Right lung (tissue), 5 donors: ENCODE measurements around the gene ITGB8. TPM values are rescaled to one million over a fixed set of nuclear protein-coding genes. Genes with fewer than 3 reads are reported as not detected.

Experiments used
- DNase-seq, 2 donors: peaks; one replicate each; pipeline ENCODE4 v3.0.0-alpha.2; 2013
- polyA plus RNA-seq, 5 donors: library from polyadenylated mRNA; unstranded; fragments of 120-200 nt; gene quantifications; one replicate each; pipeline versions ENCODE4 v1.2.1 to v1.2.3, GENCODE V29; 2013; ENCODE audit warnings: inconsistent platforms in 1 of 5, low replicate concordance in 1 of 5; ENCODE audit not compliant: insufficient read length in 5 of 5, insufficient read depth in 1 of 5

ITGB8 gene
- polyA plus RNA-seq, 5 donors = 3.7 to 8.9 (median 6.2) TPM

DNA sequence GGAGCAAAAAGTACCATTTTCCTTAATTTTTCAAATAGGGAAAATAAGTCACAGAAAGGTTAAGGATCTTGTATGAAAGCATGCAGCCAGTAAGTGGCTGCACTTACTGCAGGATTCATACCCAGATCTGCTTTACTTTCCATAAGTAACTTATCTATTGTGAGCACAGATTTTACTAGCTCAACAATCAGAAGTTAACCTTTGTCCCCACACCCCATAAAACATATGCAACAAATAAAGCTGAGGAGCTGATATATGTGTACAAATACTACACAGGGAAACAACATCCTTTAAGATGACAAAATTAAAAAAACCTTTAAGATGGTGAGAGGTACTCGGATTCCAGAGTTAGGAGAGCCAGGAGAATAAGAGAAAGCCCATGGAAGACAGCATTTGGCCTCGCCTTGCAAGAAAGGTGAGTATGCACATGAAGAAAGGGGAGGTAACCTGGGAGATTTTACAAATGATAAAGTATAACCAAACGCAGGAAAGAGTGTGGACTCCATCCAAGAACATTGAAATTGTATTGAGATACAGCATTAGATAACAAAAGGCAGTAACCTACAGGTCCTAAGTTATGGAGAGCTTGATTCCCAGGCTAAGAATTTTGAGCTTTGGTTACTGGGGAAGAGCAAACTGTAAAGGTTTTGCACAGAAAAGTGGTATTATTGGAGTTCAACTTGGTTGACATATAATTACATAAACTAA is 87.1 kb downstream of the ITGB8 start:
- no peak for DNase-seq

DNA sequence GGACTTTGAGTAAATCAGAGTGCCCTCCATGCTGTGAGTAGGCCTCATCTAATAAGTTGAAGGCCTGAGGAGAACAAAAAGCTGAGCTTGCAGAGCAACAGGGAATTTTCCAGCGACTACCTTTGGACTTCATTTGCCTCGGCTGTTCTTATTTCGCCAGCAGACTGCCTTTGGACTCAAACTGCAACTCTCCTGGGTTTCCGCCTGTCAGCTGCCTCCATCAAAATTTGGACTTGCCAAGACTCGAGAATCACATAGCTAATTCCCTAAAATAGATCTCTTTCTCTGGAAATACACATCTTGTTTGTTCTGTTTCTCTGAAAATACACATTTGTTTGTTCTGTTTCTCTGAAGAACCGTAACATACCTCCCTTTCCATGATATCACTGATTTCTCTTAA is 93.8 kb downstream of the ITGB8 start:
- no peak for DNase-seq

DNA sequence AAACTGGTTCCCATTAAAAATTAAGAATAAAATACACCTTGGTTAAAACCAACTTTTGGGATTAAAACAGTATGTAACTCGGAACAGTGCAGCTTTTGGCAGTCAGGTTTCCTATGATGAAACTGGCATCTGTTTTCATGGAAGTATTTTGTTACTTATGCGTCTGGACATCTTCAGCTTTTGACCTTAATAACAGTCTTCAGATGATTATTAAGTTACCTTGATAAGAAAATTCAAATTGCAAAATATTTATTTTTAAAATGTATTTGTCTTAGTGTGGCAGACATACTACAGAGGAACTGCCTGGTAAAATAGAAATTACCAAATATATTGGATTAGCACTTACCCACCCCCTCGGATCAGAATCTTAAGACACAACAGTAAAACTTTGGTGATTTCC is 100.0 kb downstream of the ITGB8 start:
- DNase-seq = no peak

DNA sequence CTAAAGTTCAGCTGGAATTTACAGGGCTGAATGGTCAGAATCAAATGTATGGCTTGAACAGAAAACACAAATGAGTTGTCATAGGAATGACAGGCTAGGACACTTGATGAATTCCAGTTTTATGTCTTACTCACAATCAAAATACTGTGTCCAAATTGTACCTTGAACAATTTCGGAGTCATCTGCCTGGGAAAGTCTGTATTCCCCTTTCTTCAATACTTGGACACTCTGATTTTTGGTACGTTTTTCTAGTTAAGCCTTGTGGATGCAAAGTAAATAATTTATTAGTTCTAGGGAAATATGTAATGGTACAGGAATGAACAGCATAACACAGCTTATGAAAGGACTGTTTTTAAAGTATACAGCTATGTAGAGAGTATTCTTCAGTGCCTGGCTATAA is 100.4 kb downstream of the ITGB8 start:
- DNase-seq = no peak

DNA sequence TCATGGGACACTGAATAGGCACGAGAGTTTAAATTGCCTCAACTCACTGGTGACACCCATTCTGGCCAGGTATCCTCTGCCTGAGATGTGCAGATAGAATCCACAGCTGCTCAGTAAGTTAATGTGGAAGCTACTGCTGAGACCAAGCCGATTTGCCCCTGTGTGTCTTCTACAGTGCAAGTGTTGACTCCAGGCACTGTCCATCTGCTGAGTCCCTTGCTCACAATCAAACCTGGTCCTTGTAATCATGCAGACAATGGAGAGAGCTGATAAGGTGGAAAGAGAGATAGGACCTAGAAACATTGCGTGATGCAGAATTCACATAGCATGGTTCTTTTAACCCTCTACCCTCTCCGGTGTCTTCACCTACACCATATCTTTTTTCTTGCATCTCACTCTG is 101.4 kb downstream of the ITGB8 start:
- DNase-seq = no peak

DNA sequence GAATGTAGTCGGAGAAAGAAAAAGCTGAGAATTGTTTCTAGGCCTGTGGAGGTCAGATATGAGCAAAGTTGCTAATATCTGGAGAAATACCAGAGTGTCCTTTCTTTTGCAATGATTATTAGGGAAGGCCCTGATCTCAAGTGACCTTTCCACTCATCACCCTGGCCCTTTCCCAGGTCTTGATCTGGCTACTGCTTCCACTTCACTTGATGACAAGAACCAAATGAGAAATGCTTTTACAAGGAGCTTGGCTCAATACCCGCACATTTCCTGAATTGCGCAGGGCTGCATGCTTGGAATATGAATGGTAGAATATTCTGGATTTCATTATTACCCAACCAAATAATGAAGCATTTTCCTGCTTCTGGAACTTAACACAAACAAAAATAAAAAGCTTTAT is 104.6 kb downstream of the ITGB8 start:
- DNase-seq = no peak

DNA sequence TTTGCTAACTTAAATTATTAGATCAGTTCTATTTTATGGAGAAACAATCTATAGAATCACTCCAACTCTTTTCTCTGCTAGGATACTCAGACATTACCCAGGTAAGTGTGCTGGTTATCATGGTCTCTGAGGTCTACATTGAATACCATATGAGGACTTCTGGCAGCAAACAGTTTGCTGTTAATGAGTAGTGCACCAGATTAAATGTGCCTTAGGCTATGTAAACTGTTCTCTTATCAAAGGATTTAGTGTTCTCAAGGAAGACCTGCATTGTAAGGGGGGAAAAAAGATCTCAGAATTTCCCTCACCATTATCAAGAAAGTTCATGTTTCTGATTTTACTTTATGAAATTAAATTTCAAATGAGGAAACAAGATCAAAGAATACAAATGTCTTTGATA is 107.5 kb downstream of the ITGB8 start:
- no peak for DNase-seq

DNA sequence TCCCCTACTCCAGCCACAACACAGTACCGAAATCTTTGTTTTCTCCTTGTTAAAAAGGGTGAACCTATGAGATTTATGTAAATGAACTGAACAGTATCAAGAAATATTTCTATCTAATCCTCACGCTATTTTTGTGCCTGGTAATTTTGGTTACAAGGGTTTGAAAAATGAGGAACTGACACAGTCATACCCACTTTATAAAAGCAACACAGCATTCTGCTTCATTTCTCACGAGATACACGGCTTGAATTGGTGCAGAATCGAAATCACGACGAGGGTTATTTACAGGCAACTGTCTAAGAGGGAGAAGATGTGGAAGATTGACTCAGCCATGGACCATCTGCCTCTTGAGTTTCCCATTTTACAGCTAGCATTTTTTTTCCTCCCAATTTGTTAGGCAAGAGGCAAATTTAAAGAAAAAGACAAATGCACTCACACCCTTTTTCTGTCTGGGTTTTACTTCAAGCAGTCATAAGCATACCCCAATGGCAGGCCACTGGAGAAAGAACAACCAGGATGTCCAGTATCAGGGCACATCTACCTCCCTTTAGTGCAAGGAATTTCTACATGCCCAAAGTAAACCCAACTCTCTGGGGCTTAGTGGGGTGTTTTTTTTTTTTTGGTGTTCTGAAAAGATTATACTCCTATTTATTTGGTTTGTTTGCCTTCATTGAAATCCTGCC is 108.1 kb downstream of the ITGB8 start:
- no peak for DNase-seq

DNA sequence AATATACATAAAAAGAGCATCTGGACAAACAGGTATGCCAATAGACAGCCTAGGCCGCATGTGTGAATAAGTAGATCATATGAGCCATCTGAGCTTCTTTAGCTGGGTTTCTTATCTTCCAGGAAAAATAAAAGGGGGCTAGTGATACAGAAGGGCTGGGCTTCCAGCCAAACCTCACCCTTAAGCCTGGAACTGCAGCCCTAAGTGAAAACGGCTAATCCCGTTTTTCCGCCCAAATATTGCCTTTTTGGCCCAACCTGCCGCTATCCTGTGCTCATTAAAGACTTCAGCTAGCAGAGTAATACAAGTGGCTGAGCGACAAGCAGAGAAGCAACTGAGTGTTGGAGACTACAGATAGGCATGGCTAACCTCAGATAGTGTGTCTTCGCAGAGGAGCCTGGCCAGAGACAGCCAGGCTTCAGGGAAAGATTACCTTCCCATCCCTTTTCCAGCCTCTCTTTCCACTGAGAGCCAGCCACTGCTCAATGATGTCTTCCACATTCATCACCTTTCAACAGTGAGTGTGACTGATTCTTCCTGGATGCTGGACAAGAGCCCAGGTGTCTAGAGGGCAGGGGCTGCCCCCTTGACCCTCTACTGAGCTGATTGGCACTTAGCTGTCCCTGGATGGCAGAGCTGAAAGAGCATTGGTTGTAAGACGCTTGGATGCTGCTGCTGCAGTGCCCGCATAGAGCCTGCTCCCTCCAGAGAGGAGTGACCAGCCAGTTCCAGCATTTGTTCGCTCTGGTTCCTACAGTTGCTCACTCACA is 108.9 kb downstream of the ITGB8 start:
- DNase-seq = no peak

DNA sequence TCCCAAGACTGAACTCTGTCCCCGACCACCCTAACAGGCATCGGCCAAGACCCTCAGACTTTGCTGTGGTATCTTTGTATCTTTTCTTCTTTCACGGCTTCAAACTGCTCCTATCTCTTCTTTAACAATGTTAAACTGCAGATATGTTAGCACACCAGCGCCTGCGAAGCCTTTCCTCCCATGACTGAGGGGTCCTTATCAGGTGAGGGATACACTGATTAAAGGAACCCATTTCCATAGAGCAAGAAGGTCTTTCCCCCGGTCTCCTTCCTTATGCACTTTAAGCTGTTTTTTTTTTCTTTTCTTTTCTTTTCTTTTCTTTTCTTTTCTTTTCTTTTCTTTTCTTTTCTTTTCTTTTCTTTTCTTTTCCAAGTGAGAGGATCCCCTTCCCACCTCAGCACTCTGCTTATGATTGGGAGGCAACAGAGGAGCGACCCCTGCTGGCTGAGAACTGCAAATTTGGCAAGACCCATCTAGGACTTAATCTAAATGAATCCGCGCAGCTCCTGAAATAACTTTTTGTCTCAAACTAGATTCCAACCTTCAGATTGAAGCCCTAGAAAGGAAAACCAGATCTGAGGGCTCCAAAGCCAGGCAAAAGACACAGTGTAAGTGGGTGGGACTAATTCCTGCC is 109.9 kb downstream of the ITGB8 start:
- DNase-seq = no peak

DNA sequence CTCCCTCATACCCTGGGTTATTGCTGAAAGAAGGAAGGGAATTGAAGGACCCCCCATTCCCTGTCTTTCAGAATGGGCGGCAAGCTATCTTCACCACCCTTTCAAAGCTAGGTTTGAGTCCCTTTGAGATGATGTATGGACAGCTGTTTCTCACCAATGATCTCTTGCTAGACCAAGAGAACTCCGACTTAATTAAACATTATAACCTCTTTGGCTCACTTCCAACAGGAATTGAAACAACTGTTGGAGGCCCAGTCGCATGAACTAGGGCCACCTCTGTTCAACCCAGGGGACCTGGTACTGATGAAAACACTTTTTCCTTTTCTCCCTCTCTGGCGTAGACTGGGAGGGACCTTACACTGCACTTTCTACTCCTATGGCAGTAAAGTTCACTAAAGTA is 110.6 kb downstream of the ITGB8 start:
- no peak for DNase-seq

DNA sequence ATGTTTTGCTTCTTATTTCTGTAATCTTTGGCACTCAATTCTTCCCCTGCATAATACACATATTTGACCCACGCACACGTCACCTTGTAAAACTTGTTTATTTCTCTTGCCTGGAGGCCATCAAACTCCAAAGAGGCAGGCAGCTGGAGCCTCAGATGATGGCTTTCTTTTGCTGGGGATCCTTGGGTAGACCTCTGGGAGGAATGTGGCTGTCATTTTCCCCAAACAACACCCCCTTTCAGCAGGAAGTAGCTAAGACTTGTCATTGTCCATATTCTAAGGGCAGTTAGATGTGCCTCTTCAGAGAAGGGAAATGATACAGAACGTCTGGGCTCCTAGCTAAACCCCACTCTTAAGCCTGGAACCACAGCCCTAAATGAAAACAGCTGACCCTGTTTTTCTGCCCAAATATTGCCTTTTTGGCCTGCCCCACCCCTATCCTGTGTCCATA is 111.3 kb downstream of the ITGB8 start:
- DNase-seq = no peak

DNA sequence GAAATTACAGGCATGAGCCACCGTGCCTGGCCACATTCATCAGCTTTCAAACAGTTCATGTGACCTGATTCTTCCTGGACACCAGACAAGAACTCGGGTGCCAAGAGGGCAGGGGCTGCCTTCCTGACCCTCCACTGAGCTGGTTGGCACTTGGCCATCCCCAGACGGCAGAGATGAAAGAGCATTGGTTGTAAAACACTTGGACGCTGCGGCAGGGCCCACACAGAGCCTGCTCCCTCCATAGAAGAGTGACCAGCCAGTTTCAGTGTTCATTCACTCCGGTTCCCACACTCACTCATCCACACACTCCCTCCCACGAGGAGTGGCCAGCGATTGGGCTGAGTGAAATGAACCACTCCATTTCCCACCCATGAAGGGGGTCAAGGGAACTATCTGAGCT is 112.3 kb downstream of the ITGB8 start:
- DNase-seq = no peak

DNA sequence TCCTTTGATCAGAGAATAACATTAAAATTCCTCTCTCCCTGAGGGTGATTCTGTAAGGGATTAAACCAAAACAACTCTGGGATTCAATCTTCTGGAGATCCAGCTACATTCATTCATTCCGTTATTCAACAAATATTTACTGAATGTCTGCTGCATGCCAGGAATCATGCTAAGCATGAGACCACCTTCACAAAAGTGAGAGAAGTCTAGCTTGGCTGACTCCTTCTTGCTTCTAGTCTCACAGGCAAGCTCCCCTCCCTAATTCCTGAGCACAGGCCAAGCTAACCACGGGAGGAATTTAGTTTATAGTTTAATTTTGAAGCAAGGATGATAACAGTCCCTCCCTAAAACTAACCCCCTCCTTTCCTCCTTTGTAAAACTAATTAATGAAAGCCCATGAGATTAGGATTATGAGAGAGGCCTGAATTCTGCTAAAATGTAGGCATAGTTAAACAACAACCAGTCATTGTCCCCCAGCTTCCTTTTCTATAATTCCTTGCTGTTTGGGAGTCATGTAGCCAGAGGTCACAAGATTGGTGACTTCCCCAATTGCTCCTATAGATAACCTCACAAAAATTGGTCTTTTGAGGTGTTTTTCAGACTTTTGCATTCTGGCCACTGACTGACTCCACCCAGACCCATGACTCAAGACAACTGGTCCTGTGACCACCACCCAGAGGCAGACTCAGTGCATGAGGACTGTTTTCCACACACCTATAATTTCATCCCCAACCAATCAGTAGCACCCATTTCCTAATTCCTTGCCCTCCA is 113.5 kb downstream of the ITGB8 start:
- DNase-seq = no peak

DNA sequence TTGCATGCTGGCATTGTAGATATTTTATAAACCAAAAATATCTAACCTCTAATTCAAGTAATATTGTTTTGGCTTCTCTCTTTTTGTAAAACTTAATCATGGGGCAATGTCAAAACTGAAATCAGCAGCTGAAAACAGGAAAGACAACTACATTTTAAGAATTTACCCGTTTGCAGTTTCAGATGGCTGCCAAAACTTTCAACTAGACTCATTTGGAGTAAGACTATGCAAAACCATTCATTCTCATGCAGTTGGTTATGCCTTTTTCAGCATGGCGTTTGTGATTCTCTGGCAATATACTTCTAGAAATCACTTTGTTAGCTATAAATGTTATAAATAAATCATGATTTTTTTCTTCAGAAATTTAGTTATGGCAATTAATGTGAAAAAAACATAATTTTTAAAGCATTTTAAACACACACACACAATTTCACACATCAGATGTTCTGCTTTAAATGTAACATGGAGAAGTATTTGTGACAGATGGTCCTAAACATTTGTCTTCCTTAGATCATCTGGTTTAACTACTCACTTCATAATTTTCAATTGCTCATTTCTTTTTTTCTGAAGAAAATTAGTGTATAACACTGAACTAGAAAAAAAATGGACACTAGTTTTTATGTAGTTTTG is 116.4 kb downstream of the ITGB8 start:
- DNase-seq = no peak

DNA sequence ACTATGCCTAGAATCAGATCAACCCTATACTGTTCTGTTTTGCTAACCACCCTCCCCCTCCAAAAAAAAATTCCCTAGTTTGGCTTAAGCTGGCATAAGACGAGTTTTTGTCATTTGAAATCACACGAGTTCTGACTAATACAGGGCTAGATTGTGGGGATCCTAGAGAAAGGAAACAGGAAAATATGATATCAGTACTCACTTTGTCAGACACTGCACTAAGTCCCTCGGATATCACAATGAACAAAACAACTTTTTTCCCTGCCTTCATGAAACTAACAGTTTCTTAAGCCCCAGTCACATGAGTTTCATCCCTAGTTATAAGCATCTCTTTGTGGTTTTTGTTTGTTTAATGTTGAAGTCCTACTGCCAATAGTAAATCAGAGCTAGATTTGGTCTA is 118.5 kb downstream of the ITGB8 start:
- no peak for DNase-seq

DNA sequence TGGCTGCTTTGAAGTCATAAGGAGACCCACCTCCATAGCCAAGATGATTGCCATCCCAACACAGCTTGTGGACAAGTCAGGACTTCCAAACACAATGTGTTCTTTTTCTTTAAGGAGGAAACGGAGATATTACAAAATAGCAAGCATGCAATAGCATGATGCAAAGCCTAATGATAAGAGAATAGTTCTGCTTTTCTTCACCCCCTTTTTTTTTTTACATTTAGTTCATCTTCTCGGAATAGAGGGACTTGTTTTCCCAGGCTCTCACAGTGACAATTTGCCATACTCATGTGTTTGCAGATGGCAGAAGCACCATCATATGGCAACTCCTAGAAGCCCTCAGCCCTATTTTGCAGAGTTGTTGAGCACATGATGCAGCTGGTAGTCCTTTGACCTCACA is 119.8 kb downstream of the ITGB8 start:
- DNase-seq = no peak

DNA sequence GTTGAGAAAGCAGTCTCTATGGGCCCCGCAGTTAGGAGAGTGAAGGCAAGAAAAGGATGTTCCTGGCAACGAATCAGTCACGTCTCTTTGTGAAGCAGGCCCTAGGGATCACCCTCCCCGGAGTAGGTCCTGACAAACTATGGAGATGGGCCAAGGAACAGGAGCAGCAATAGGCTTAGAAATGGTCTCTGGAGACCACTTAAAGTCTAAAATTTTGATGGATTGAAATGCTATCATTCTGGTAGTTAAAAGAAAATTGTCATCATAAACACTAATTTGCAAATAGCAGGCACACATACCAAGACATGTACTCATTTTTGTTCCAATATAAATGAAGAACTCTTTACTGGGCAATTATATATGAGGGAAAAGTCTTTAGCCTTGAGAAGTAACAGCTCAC is 123.5 kb downstream of the ITGB8 start:
- no peak for DNase-seq

DNA sequence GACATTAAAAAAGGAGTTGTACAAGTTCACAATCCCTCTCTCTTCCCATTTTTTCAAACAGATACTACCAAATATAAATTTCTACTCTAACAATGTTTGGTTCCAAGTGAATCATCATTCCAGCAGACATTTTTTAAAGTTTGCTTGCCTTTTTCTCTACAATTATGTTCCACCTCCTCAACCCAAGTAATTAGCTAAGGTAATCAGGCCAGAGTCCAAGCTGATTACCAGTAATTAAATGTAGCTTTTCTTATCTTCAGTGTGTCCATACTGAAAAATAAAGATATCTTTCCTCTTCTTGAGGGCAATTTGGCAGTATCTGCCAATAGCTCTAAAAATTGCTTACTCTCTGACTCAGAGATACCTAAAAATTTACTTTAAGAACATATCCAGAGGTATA is 126.0 kb downstream of the ITGB8 start:
- no peak for DNase-seq

DNA sequence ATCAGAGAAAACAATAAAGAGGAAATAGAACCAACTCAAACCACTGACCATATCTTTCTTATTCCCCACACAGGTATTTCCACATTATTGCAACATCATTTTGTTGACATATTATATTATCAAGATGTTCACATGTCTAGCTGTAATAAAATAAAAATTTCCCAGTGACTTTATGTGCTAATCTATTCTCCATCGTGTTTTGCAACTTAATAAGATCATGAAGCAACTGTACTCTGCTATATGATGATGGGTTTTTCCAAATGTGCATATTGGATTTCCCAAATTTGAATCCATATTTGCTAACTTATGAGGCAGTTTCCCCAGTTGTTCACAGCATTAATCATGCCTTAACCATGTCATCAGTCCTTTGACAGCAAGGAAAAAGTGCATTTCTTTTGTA is 127.8 kb downstream of the ITGB8 start:
- no peak for DNase-seq

DNA sequence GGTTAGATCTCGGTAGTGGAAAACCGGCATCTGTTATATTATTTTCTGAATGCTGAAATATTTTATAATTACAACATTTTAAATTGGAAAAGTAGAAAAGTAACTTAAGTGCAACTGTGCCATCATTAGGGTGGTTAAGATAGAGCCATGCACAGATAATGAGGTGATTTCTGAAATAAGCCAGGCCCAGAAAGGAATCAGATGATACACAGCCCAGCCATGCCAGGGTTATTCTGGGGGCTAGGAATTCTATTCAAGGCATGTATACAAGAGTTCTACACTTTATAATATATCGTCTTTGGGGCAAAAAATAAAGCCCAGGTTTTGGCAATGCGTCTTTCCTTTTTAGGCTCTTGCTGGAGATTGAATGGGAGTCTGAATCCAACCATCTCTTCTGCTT is 128.7 kb downstream of the ITGB8 start:
- peak; percentile 23 to 31 for DNase-seq
